ENCODE results near the gene TBX15.

Gene TBX15

DNA sequence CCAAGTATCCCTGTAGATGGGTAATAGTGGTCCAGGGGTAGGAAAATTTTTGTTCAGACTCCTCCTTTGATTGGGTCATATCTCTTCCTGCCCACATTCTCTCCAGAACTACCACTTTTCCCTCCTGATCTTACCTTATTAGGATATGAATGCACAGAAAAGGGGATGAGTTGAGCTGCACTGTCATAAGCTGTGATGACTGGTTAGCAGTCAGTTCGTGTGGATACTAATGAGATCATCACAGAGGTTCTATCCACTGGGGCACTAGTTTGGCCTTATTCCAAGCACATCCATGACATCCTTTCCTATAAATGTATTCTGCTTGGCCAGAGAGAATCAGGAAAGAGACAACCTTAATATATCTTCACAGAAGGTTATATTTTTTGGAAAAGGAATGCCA lies 22.1 kb upstream of the TBX15 start:
- peaks cover 29 to 33% (median 31%) of the 10 kb centered on the region in 11 experiments for H3K9me3 ChIP-seq (replicated peaks in 1 of 11)
- no peak overlapping the region for H3K4me3 ChIP-seq
- no peak overlapping the region for H3K9ac ChIP-seq
- no peaks in the 10 kb centered on the region for H4K20me1 ChIP-seq
- 0 out of 22 replicates have a peak, but pooled peaks cover 0 to 5% (median 0%) of the 10 kb centered on the region in 11 experiments for H3K36me3 ChIP-seq
- no peak overlapping the region for H3K4me2 ChIP-seq
- no peak for TF ChIP-seq Cebpa-rat (IDR thresholded peaks at IDR 0.05)
- no peak overlapping the region for H3K27ac ChIP-seq
- H3K4me1 ChIP-seq, result no peaks in the 10 kb centered on the region
- no peaks in the 10 kb centered on the region for H3K27me3 ChIP-seq

DNA sequence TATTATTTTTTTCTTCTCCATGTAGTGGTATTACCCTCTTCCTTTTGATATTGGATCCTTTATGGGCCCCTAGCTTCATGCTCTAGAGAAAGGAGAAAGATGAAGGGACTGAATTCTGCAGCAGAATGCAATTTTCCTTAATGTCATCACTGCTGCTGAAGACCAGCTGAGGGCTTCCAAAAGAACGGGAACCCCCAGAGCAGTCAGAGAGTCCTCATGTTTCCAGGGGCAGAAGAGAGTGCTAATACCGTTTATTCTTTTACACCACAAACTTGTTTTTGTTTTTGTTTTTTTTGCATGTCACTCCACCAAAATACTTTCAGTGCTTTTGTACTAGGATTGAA lies 21.1 kb upstream of the TBX15 start:
- no peaks in the 10 kb centered on the region for H3K27me3 ChIP-seq
- H4K20me1 ChIP-seq, result no peaks in the 10 kb centered on the region
- 0 out of 22 replicates have a peak, but pooled peaks cover 0 to 5% (median 0%) of the 10 kb centered on the region in 11 experiments for H3K36me3 ChIP-seq
- TF ChIP-seq Cebpa-rat (IDR thresholded peaks at IDR 0.05), result no peak
- H3K4me3 ChIP-seq, result no peak overlapping the region
- no peaks in the 10 kb centered on the region for H3K4me1 ChIP-seq
- H3K9ac ChIP-seq, result no peak overlapping the region
- no peak overlapping the region for H3K4me2 ChIP-seq
- H3K9me3 ChIP-seq (replicated peaks in 1 of 11), result peaks cover 29 to 33% (median 31%) of the 10 kb centered on the region in 11 experiments
- H3K27ac ChIP-seq, result no peak overlapping the region

DNA sequence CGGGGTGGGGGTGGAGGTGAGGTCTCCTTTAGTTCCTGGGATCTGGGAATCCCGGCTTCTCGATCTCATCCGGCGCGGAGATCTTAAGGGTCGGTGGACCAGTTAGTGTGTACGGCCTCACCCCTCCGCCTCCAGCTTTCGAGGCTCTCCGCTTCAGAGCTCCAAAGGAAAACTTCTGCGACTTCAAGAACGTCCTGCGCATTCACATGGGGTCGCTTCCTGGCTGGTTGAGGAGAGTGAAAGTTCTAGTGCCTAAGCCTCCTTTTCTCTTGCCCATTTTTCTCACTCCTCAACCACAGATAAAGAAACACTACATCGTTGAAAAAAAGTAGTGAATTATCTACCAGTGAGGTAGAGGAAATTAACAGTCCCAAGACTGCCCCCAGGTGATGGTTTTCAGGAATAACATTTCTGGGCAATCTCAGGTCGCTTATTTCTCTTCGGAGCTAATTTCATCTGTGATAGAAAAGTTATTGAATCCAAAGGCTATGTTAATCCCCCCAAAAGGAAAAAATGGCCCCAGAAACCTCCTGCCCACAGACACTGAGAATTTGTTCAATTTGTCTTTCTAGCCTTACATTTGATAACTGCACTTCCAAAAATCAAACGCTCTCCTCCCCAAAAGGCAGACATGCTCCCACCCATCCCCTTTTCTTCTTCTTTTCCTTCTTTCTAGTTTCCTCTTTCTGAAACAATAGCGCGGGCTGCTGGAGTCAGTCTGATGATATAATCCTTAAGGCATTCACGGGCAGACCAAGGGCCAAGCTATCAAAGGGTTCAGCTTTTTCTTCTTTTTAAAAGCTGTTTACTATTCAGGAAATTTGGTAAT lies 20.6 kb upstream of the TBX15 start:
- Histone ChIP-seq H3K27me3 (no peaks in the 10 kb centered on the region), H3K4me3 (no peak overlapping the region), H3K36me3 (0 out of 22 replicates have a peak, but pooled peaks cover 0 to 5% (median 0%) of the 10 kb centered on the region in 11 experiments), H3K9ac (no peak overlapping the region), H3K9me3 (replicated peaks in 1 of 11) (peaks cover 29 to 33% (median 31%) of the 10 kb centered on the region in 11 experiments), H3K4me2 (no peak overlapping the region), H3K4me1 (peaks cover 0 to 5% (median 0%) of the 10 kb centered on the region in 10 experiments; a peak in 2 of 20 replicates), H3K27ac (no peak overlapping the region), H4K20me1 (no peaks in the 10 kb centered on the region)
- TF ChIP-seq Cebpa-rat (IDR thresholded peaks at IDR 0.05), result no peak

DNA sequence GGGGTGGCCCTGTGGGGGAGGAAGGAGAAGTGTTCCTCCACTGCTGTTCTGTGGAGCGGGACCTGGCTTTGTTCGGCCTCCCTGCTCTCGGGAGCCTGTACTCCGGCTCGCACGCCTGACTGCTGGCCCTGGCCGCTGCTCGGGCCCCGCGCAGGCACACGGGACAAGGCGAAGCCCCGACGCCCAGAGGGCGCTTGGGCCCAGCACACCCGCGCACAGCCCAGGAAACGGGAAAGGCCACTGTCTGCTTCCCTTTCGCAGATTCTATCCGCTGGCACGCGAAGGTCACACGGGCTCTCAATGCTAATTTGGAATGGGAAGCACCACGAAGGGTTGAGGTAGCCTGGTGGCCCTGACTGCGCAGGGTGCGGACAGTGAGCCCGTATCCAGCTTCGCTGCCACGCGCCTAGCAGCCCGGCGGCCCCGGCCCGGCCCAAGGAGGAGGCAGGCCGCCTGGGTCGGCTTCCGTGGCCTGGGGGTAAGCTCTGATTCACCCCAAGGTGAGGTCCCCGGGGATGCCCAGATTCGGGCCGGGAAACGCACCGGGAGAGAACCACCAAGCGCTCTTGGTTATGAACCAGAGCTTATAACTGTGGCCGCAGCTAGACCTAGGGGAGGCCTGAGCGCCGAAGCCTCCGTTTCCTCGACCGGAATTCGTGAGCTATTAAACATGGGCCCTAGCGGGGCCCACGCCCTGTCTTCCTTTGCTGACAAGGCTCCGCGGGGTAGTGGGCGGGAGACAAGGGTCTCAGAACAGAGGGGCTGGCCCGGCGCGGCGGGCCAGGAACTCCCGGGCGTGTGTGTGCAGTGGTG lies 19.7 kb upstream of the TBX15 start:
- no peaks in the 10 kb centered on the region for H3K27me3 ChIP-seq
- H3K27ac ChIP-seq, result no peak overlapping the region
- no peak for TF ChIP-seq Cebpa-rat (IDR thresholded peaks at IDR 0.05)
- H3K4me2 ChIP-seq, result no peak overlapping the region
- H3K9ac ChIP-seq, result no peak overlapping the region
- H3K36me3 ChIP-seq, result 0 out of 22 replicates have a peak, but pooled peaks cover 0 to 5% (median 0%) of the 10 kb centered on the region in 11 experiments
- H3K9me3 ChIP-seq (replicated peaks in 1 of 11), result peaks cover 29 to 33% (median 31%) of the 10 kb centered on the region in 11 experiments
- H3K4me3 ChIP-seq, result no peak overlapping the region
- H3K4me1 ChIP-seq, result peaks cover 0 to 13% (median under 1%) of the 10 kb centered on the region in 10 experiments; a peak in 9 of 20 replicates
- H4K20me1 ChIP-seq, result no peaks in the 10 kb centered on the region

DNA sequence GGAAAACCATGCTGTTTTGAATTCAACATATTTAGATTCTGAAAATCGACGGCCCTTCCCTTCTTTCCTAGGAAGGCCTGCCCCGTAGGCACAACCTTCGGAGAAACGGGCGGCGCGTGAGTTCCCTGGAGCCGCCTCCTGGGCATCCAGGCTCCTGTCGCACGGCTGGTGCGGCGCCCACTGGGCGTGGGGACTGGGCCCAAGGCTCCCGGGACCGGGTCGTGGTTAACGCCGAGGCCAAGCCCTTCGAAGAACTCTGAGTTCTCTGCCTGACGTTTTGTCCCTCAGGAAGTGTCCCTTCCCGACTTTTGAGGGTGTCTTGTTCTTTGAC lies 19.2 kb upstream of the TBX15 start:
- Histone ChIP-seq H3K9me3 (replicated peaks in 1 of 11) (peaks cover 29 to 33% (median 31%) of the 10 kb centered on the region in 11 experiments), H3K4me3 (no peak overlapping the region), H3K36me3 (0 out of 22 replicates have a peak, but pooled peaks cover 0 to 5% (median 0%) of the 10 kb centered on the region in 11 experiments), H3K9ac (no peak overlapping the region), H3K27me3 (no peaks in the 10 kb centered on the region), H3K4me2 (no peak overlapping the region), H3K4me1 (peaks cover 0 to 19% (median 6%) of the 10 kb centered on the region in 10 experiments; a peak in 17 of 20 replicates), H3K27ac (no peak overlapping the region), H4K20me1 (no peaks in the 10 kb centered on the region)
- TF ChIP-seq Cebpa-rat (IDR thresholded peaks at IDR 0.05), result no peak

DNA sequence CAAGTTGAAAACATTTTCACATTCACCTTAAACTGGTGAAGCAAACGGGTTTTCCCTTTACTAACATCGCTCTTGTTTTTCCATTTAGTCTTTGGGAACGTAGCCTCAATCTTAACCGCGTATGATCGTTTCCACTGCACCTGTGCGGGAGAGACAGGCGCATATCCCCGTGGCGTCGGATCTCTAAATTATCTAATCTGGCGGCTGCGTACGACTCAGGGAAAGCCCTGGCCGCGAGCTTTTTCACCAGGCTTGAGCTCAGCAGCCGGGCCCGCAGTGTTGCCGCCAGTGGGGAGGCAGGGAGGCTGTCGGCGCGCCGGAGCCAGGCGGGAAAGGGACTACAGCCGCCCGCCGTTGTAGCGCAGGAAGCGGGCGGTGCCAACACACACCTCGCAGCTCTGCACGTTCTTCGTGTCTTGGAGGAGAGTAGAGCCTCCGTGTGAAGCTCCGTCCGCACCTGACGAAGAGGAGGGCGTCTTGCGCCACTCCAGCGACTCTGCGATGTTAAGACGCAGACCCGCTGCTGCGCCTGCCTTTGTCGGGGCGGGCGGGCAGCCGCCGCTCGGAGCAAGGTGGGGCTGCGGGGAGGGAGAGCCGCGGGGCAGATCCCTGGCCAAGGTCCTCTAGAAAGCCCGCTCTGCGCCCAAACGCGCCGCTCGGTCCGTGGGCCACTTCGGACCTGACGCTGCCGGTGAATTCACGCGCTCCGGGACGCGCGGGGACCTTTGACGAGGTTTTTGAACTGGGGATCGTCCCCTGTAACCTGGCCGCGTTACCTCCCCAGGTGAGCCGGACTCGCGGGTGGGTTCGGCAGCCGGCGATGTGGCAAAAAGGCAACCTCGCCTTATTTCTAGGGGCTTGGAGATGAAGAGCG lies 18.5 kb upstream of the TBX15 start:
- H4K20me1 ChIP-seq, result no peaks in the 10 kb centered on the region
- 0 out of 22 replicates have a peak, but pooled peaks cover 0 to 5% (median 0%) of the 10 kb centered on the region in 11 experiments for H3K36me3 ChIP-seq
- peaks cover 0 to 26% (median 13%) of the 10 kb centered on the region in 10 experiments; a peak in 19 of 20 replicates for H3K4me1 ChIP-seq
- H3K4me2 ChIP-seq, result no peak overlapping the region
- H3K27me3 ChIP-seq, result no peaks in the 10 kb centered on the region
- peaks cover 29 to 33% (median 31%) of the 10 kb centered on the region in 11 experiments for H3K9me3 ChIP-seq (replicated peaks in 1 of 11)
- no peak for TF ChIP-seq Cebpa-rat (IDR thresholded peaks at IDR 0.05)
- no peak overlapping the region for H3K4me3 ChIP-seq
- no peak overlapping the region for H3K9ac ChIP-seq
- H3K27ac ChIP-seq, result no peak overlapping the region

DNA sequence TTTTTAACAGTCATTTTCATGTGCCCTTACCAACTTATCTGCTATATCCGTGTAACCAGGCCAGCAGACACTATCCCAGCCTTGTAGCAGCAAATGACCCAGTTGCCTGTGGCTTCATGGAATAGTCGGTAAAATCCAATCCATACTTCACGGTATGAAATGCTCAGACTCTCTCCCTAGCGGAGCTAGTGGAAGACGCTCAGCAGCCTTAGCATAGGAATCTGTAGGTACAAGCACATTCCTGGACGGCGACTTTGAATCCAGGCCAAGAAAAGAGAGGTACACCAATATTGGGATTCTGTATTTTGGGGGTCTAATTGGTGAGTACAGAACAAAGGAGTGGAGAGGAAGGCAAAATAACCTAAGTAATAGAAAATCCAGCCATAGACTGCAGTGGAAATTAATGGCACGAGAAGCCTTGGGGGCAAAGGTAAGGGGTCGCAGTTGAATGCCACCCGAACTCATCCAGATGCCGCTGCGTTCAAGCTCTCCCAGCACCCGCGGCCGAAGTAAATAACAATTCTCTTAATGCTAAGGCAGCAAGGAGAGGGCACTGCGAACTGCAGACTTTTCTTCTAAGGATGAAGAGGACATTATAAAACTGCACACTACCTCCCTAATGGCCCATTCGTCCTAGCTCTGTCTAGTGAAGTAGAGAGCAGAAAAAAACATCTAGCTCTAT lies 17.7 kb upstream of the TBX15 start:
- Histone ChIP-seq H4K20me1 (no peaks in the 10 kb centered on the region), H3K36me3 (0 out of 22 replicates have a peak, but pooled peaks cover 0 to 5% (median 0%) of the 10 kb centered on the region in 11 experiments), H3K4me2 (no peak overlapping the region), H3K4me3 (no peak overlapping the region), H3K9me3 (replicated peaks in 1 of 11) (peaks cover 29 to 36% (median 31%) of the 10 kb centered on the region in 11 experiments), H3K27ac (no peak overlapping the region), H3K27me3 (peaks cover 0 to 5% (median 4%) of the 10 kb centered on the region in 11 experiments; a peak in 14 of 22 replicates), H3K9ac (no peak overlapping the region), H3K4me1 (peaks cover 4 to 32% (median 20%) of the 10 kb centered on the region in 10 experiments)
- no peak for TF ChIP-seq Cebpa-rat (IDR thresholded peaks at IDR 0.05)

DNA sequence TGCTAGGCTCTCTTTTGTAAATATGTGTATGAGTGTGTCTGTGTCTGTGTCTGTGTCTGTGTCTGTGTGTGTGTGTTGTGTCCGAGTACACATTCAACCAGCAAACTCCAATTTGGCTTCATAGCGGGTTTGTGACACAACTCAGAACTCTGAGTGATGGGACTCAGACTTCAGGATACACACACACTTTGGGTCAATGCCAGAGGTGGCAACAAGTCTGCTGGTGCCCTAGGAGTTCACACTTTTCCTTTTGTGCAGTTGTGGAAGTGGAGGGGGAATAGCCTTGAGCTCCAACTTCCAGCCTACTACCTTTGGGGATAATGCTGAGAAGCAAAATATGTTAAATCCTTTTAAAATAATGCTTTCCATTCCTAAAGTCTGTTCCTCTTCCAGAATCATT lies 16.6 kb upstream of the TBX15 start:
- Histone ChIP-seq H3K36me3 (0 out of 22 replicates have a peak, but pooled peaks cover 0 to 5% (median 0%) of the 10 kb centered on the region in 11 experiments), H3K27ac (no peak overlapping the region), H4K20me1 (no peaks in the 10 kb centered on the region), H3K4me2 (no peak overlapping the region), H3K9ac (no peak overlapping the region), H3K9me3 (replicated peaks in 1 of 11) (peaks cover 29 to 36% (median 31%) of the 10 kb centered on the region in 11 experiments), H3K4me1 (peaks cover 15 to 41% (median 31%) of the 10 kb centered on the region in 10 experiments), H3K27me3 (peaks cover 6 to 14% (median 13%) of the 10 kb centered on the region in 11 experiments; a peak in 18 of 22 replicates), H3K4me3 (no peak overlapping the region)
- no peak for TF ChIP-seq Cebpa-rat (IDR thresholded peaks at IDR 0.05)

Data from BLaER1 treated with 17β-estradiol and CSF1 and Interleukin-3, amounts not matched to agents 10 nM and 100 nM (cell line).